GM21360 (cell line): Measurements from ENCODE around the gene IL37.

Source experiments
- ATAC-seq: cut with Tn5 transposase; IDR thresholded peaks from one replicate; pipeline ENCODE4 v1.9.1; 2021; ENCODE audit warnings: mild to moderate bottlenecking, moderate library complexity; ENCODE audit not compliant: unreplicated experiment

Gene IL37

DNA sequence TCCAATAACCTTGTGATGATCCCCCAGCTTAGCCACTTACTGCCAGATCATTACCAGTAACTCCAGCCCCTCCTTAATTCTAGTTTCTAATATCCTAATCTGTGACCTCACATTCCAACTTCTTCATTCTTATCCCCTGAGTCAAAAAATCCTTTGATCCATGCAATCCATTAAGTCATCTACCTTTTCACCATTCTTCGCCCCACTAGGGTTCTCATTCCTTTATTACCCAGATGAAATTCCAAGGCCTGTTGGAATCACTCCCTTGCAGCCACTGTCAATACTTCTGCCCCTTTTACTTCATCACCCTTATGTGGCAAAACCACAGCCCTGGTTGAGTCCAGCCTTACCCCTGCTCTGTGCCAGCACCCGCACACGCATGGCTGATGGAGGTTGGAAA, 46.5 kb downstream of the IL37 start:
- no peak for ATAC-seq

DNA sequence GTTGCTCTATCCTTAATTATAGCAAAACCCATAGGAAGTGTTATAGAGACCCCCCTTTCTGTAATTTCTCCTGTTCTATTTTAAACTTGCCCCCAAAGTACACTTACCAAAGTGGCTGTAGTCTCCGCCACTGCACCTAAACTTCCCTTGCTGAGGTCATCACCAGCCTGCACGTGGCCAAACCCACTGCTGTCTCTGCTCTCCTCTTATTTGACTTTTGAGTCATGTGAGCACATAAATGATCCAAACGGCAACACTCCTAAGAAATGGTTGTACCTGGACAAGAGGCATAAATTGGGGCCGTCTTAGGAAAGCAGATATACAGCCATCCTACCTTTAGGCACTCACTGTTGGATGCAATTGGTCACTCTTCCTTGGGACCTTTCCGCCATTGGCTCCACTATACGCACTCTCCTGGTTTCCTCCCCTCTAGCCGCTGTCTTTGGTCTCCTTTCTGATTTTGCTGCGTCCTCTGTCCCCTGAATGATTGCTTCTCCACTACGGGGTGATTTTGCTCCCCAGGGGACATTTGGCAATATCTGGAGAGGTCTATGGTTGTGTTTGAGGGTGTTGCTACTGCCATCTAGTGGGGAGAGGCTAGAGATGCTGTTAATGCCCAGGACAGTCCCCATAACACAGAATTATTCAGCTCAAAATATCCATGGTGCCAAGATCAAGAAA, 47.6 kb downstream of the IL37 start:
- ATAC-seq: no peak

DNA sequence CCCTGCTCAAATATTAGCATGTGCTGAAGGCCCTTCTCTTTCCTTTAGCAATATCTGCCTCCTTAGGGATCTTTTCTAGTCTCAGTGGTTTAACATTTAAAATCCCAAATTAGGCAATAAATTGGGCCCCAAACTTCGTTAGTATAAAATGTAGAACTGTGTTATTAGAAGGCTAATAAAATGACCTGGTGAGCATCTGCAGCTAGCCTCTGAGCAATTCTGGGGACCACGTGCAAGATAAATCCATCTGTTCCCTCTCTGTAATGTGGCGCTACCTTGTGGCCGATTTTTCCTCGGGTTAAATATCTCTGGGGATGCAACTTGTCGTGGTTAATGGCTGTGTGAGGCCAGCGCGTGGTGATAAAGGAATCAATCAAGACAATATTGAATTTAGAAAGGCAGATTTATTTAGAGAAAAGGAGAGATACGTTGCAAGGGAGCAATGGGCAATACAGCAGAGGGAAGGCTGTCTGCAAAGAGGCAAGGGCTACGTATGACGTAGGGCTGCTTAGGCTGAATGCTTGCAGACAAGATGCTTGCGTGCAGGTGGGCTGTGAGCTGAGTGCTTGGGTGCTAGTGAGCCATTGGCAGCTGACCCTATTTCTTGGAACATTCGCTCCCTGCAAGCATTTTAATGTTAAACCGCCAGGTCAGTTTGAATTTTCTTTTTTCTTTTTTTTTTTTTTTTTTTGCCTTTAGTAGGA, 48.3 kb downstream of the IL37 start:
- ATAC-seq: no peak

DNA sequence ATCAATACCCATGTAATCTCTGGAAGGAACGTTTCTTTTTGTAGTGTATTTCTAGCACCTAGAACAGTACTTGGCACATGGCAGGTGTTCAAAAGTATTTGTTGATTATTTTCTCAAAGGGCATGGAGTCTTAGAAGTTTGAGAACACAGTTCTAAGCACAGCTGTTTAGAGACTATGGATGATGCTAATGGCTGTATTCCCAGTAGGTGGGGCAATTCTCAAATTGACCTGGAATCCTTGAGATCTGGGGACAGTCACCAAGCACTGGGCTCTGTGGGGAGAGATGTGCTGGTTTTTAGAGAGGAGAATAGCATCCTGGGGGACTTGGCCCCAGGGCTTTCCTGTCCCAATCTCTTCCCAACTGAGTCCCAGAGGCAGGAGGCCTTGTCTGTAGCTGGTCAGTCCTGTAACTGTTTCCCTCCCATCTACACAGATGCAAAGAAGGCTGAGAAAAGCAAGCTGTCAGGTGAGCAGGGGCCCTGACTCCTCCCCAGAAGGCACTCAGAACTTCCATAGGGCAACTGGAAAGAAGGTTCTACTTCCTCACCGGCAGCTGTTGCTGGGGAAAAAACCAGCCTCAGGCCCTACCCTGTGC, 49.4 kb downstream of the IL37 start:
- ATAC-seq: no peak

DNA sequence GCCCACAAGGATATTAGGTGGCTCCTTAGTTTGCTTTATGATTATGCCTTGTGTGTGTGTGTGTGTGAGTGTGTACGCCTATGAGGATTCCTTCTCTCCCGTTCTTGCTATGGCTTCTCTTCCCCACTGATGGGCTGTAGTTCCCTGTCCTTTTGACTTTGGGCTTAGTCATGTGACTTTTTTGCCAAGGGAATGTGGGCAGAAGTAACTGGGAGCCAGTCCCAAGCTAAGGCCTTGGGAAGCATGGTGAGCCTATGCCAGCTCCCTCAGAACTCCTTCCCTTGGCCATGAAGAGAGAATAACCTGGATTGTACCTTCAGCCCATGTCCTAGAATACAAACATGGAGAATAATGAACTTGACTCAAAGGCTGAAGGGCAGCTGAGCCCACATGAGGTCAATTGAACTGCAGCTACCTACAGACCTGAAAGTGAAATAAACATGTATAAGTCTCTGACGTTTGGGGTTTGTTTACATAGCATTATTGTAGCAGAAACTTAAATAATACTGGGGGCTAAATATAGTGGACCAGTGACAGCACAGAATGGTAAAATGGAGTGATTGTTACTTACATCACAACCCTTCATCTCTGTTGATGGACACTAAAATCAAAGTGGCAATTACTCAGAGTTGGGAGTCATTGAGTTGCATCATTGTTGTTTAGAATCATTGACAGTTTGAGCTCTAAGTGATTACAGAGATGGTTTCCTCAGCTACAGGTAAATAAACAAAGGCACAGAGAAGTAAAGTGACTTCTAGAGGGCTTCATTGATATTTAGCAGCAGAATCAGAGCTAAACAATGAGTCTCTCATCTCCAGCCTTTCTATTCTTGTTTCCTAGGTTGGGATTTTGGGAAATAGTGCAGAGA, 51.6 kb downstream of the IL37 start:
- ATAC-seq: no peak

DNA sequence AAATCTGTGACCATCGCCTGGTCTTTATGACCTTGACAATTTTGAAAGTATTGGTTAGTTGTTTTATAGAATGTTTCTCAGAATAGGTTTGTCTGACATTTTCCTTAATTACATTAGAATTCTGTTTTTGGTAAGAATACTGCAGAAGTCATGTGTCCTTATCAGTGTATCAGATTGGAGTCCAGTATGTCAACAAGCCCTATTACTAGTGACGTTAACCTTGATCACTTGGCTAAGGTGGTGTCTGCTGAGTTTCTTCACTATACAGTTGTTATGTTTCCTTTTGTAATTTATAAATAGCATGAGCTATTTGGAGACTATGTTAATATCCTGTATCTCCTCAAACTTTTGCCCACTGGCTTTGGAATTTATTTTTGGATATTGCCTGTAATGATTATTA, 56.1 kb downstream of the IL37 start:
- ATAC-seq: no peak
